Astrocyte (in vitro differentiated cells and primary cell): ENCODE results near the gene IMPA2. TPM values are rescaled to one million over a fixed set of nuclear protein-coding genes. Genes with fewer than 3 reads are reported as not detected.

Source experiments
- DNase-seq: peaks from one replicate; pipeline ENCODE4 v3.0.0-alpha.2; 2010; ENCODE audit warnings: low read depth
- FAIRE-seq: peaks from 2 replicates; lab custom pipeline; 2011; peaks lifted over from hg19 to GRCh38; lab: Jason Lieb, UNC
- H2AFZ ChIP-seq: 2 replicates; pipeline ENCODE4 v1.6.0; 2012; ENCODE audit warnings: low read depth, low read length, inconsistent platforms
- H3K27ac ChIP-seq: 2 replicates; pipeline ENCODE4 v1.5.1; 2011; ENCODE audit warnings: low read depth, low read length, inconsistent platforms
- H3K27me3 ChIP-seq: 2 replicates; pipeline ENCODE4 v1.6.0; 2011; ENCODE audit warnings: low read length, inconsistent platforms; ENCODE audit not compliant: insufficient read depth
- H3K36me3 ChIP-seq: 2 replicates; pipeline ENCODE4 v1.5.1; 2011; ENCODE audit warnings: low read length, inconsistent platforms; ENCODE audit not compliant: insufficient read depth
- H3K4me1 ChIP-seq: 2 replicates; pipeline ENCODE4 v1.5.1; 2011; ENCODE audit warnings: low read length, inconsistent platforms; ENCODE audit not compliant: insufficient read depth
- H3K4me2 ChIP-seq: 2 replicates; pipeline ENCODE4 v1.6.0; 2012; ENCODE audit warnings: low read length, inconsistent platforms
- H3K4me3 ChIP-seq: 2 replicates; pipeline ENCODE4 v1.5.1; 2011; ENCODE audit warnings: low read depth, mild to moderate bottlenecking, low read length, inconsistent platforms; ENCODE audit not compliant: insufficient read depth
- H3K79me2 ChIP-seq: 2 replicates; pipeline ENCODE4 v1.6.0; 2012; ENCODE audit warnings: mild to moderate bottlenecking, low read length, inconsistent platforms; ENCODE audit not compliant: insufficient read depth
- H3K9ac ChIP-seq: 2 replicates; pipeline ENCODE4 v1.6.0; 2012; ENCODE audit warnings: mild to moderate bottlenecking, low read length, inconsistent platforms
- H3K9me3 ChIP-seq: 2 replicates; pipeline ENCODE4 v1.5.1; 2012; ENCODE audit warnings: low read depth, mild to moderate bottlenecking, low read length, inconsistent platforms; ENCODE audit not compliant: insufficient read depth
- H4K20me1 ChIP-seq: 2 replicates; pipeline ENCODE4 v1.6.0; 2012; ENCODE audit warnings: low read length, inconsistent platforms; ENCODE audit not compliant: insufficient read depth
- H3K27ac Mint-ChIP-seq: one replicate; pipeline ENCODE4 v1.8.0; 2021; ENCODE audit warnings: mild to moderate bottlenecking, mixed read lengths; ENCODE audit not compliant: unreplicated experiment
- H3K27me3 Mint-ChIP-seq: one replicate; pipeline ENCODE4 v1.8.0; 2021; ENCODE audit warnings: low read depth, mixed read lengths; ENCODE audit not compliant: unreplicated experiment
- H3K36me3 Mint-ChIP-seq: one replicate; pipeline ENCODE4 v1.8.0; 2021; ENCODE audit warnings: low read depth, mixed read lengths; ENCODE audit not compliant: unreplicated experiment
- H3K4me1 Mint-ChIP-seq: one replicate; pipeline ENCODE4 v1.8.0; 2021; ENCODE audit warnings: low read depth, mixed read lengths; ENCODE audit not compliant: unreplicated experiment
- H3K4me3 Mint-ChIP-seq: one replicate; pipeline ENCODE4 v1.8.0; 2021; ENCODE audit warnings: mild to moderate bottlenecking, moderate library complexity, mixed read lengths; ENCODE audit not compliant: unreplicated experiment
- H3K9me3 Mint-ChIP-seq: one replicate; pipeline ENCODE4 v1.8.0; 2021; ENCODE audit warnings: mild to moderate bottlenecking, mixed read lengths; ENCODE audit not compliant: unreplicated experiment
- CTCF ChIP-seq: IDR thresholded peaks from 2 replicates; pipeline ENCODE4 v1.5.1; 2011; ENCODE audit warnings: low read depth, mild to moderate bottlenecking, inconsistent platforms, low read length, moderate library complexity; ENCODE audit not compliant: insufficient read depth
- EZH2 ChIP-seq: IDR thresholded peaks from 2 replicates; pipeline ENCODE4 v1.6.1; 2012; ENCODE audit warnings: mild to moderate bottlenecking, low read length, inconsistent platforms; ENCODE audit not compliant: insufficient read depth
- total RNA-seq: library from RNA; stranded (reverse); gene quantifications from 2 replicates; pipeline ENCODE4 v1.2.1, GENCODE V29; 2021

Gene IMPA2
- total RNA-seq, 1 donor from 2014 or later: 4.8 TPM

- peaks cover 4% of the 10 kb centered on the region for H3K4me1 ChIP-seq
- DNase-seq (no peak), FAIRE-seq (no peak)
- H3K9ac ChIP-seq: no peak overlapping the region
- Mint-ChIP-seq H3K36me3 (peaks cover 1% of the 10 kb centered on the region), H3K27ac (no peak overlapping the region), H3K4me1 (no peaks in the 10 kb centered on the region), H3K4me3 (no peak overlapping the region), H3K9me3 (no peaks in the 10 kb centered on the region), H3K27me3 (no peaks in the 10 kb centered on the region)
- TF ChIP-seq CTCF (no peak), EZH2 (no peak)
- H2AFZ ChIP-seq: no peak overlapping the region
- H3K79me2 ChIP-seq: no peaks in the 10 kb centered on the region
- H4K20me1 ChIP-seq: no peaks in the 10 kb centered on the region
- H3K4me2 ChIP-seq: no peak overlapping the region
- no peaks in the 10 kb centered on the region for H3K27me3 ChIP-seq
- H3K4me3 ChIP-seq: no peak overlapping the region
- H3K36me3 ChIP-seq: no peaks in the 10 kb centered on the region
- no peaks in the 10 kb centered on the region for H3K9me3 ChIP-seq
- H3K27ac ChIP-seq: no peak overlapping the region
These were observed 45.7 kb downstream of the IMPA2 start for GRCh38 chr18:12027046-12027445.

GRCh38 chr18:12027480-12027879, 46.2 kb downstream of the IMPA2 start:
- no peaks in the 10 kb centered on the region for H3K79me2 ChIP-seq
- no peaks in the 10 kb centered on the region for H3K27me3 Mint-ChIP-seq
- DNase-seq: no peak
- no peaks in the 10 kb centered on the region for H4K20me1 ChIP-seq
- no peak overlapping the region for H3K4me2 ChIP-seq
- H3K9ac ChIP-seq: no peak overlapping the region
- no peak for TF ChIP-seq EZH2
- no peak for TF ChIP-seq CTCF
- H3K4me3 Mint-ChIP-seq: no peak overlapping the region
- no peak for FAIRE-seq
- no peak overlapping the region for H3K27ac Mint-ChIP-seq
- no peak overlapping the region for H2AFZ ChIP-seq
- no peaks in the 10 kb centered on the region for H3K27me3 ChIP-seq
- no peaks in the 10 kb centered on the region for H3K9me3 ChIP-seq
- H3K27ac ChIP-seq: no peak overlapping the region
- H3K36me3 Mint-ChIP-seq: peaks cover 1% of the 10 kb centered on the region
- H3K9me3 Mint-ChIP-seq: no peaks in the 10 kb centered on the region
- H3K4me3 ChIP-seq: no peak overlapping the region
- no peaks in the 10 kb centered on the region for H3K4me1 Mint-ChIP-seq
- H3K4me1 ChIP-seq: peaks cover 4% of the 10 kb centered on the region
- H3K36me3 ChIP-seq: no peaks in the 10 kb centered on the region

- H3K27me3 ChIP-seq: no peaks in the 10 kb centered on the region
- no peak overlapping the region for H3K27ac Mint-ChIP-seq
- no peaks in the 10 kb centered on the region for H3K36me3 ChIP-seq
- H3K79me2 ChIP-seq: no peaks in the 10 kb centered on the region
- H2AFZ ChIP-seq: no peak overlapping the region
- H3K4me3 ChIP-seq: no peak overlapping the region
- peaks cover 2% of the 10 kb centered on the region for H3K4me1 Mint-ChIP-seq
- H3K4me1 ChIP-seq: peaks cover 4% of the 10 kb centered on the region
- no peak overlapping the region for H3K4me2 ChIP-seq
- no peaks in the 10 kb centered on the region for H3K9me3 Mint-ChIP-seq
- H4K20me1 ChIP-seq: no peaks in the 10 kb centered on the region
- H3K9ac ChIP-seq: no peak overlapping the region
- H3K4me3 Mint-ChIP-seq: no peak overlapping the region
- TF ChIP-seq EZH2 (no peak), CTCF (no peak)
- no peaks in the 10 kb centered on the region for H3K9me3 ChIP-seq
- H3K27ac ChIP-seq: no peak overlapping the region
- H3K27me3 Mint-ChIP-seq: no peaks in the 10 kb centered on the region
- FAIRE-seq (no peak), DNase-seq (no peak)
- peaks cover 1% of the 10 kb centered on the region for H3K36me3 Mint-ChIP-seq
These were observed 46.8 kb downstream of the IMPA2 start for GRCh38 chr18:12028040-12028628.
